H9 (cell line): ENCODE results near the gene SLC33A1. TPM values are rescaled to one million over a fixed set of nuclear protein-coding genes. Genes with fewer than 3 reads are reported as not detected.

Experiments
- DNase-seq: peaks from one replicate; pipeline ENCODE4 v3.0.0-alpha.2; 2017
- H2AFZ ChIP-seq: one replicate; pipeline ENCODE4 v1.6.1; 2013; ENCODE audit warnings: mild to moderate bottlenecking, low read length, control low read depth, moderate library complexity
- H2AK5ac ChIP-seq: 2 replicates; pipeline ENCODE4 v1.6.1; 2013; ENCODE audit warnings: low read length, control low read depth, mixed read lengths; ENCODE audit not compliant: insufficient read length
- H2BK120ac ChIP-seq: one replicate; pipeline ENCODE4 v1.6.1; 2013; ENCODE audit warnings: low read depth, mild to moderate bottlenecking, low read length, control low read depth, inconsistent platforms; ENCODE audit not compliant: poor library complexity, severe bottlenecking
- H2BK12ac ChIP-seq: 2 replicates; pipeline ENCODE4 v1.6.1; 2013; ENCODE audit warnings: low read length, control low read depth, mixed read lengths, low read depth; ENCODE audit not compliant: insufficient read length
- H2BK15ac ChIP-seq: 2 replicates; pipeline ENCODE4 v1.6.1; 2013; ENCODE audit warnings: low read depth, low read length, control low read depth
- H2BK20ac ChIP-seq: one replicate; pipeline ENCODE4 v1.6.1; 2013; ENCODE audit warnings: low read depth, mild to moderate bottlenecking, low read length, control low read depth, inconsistent platforms; ENCODE audit not compliant: poor library complexity, severe bottlenecking
- H2BK5ac ChIP-seq: 2 replicates; pipeline ENCODE4 v1.6.1; 2013; ENCODE audit warnings: low read length, control low read depth, mixed read lengths; ENCODE audit not compliant: insufficient read length
- H3K14ac ChIP-seq: 2 replicates; pipeline ENCODE4 v1.6.1; 2013; ENCODE audit warnings: low read length, control low read depth; ENCODE audit not compliant: insufficient read depth
- H3K18ac ChIP-seq: 2 replicates; pipeline ENCODE4 v1.6.1; 2013; ENCODE audit warnings: low read depth, mild to moderate bottlenecking, mixed read lengths, low read length, control low read depth; ENCODE audit not compliant: insufficient read length
- H3K23ac ChIP-seq: 2 replicates; pipeline ENCODE4 v1.6.1; 2013; ENCODE audit warnings: low read length, control low read depth, mixed read lengths, low read depth; ENCODE audit not compliant: insufficient read length
- H3K23me2 ChIP-seq: 2 replicates; pipeline ENCODE4 v1.6.1; 2013; ENCODE audit warnings: low read depth, mild to moderate bottlenecking, mixed read lengths, low read length, control low read depth; ENCODE audit not compliant: insufficient read length, poor library complexity, severe bottlenecking
- H3K27ac ChIP-seq: 2 replicates; pipeline ENCODE4 v1.5.1; 2013; ENCODE audit warnings: low read length, control low read depth, mixed read lengths, low read depth; ENCODE audit not compliant: insufficient read length
- H3K27me3 ChIP-seq: 2 replicates; pipeline ENCODE4 v1.6.1; 2013; ENCODE audit warnings: low read length, control low read depth, inconsistent platforms; ENCODE audit not compliant: insufficient read depth
- H3K4ac ChIP-seq: 2 replicates; pipeline ENCODE4 v1.6.1; 2013; ENCODE audit warnings: low read depth, mild to moderate bottlenecking, control low read depth, inconsistent platforms, low read length, moderate library complexity
- H3K4me1 ChIP-seq: 2 replicates; pipeline ENCODE4 v1.6.1; 2013; ENCODE audit warnings: low read length, control low read depth, inconsistent platforms; ENCODE audit not compliant: insufficient read depth
- H3K4me2 ChIP-seq: 2 replicates; pipeline ENCODE4 v1.6.1; 2013; ENCODE audit warnings: low read length, control low read depth, mixed read lengths; ENCODE audit not compliant: insufficient read length, insufficient read depth
- H3K56ac ChIP-seq: 2 replicates; pipeline ENCODE4 v1.6.1; 2013; ENCODE audit warnings: low read depth, mild to moderate bottlenecking, mixed read lengths, low read length, control low read depth; ENCODE audit not compliant: insufficient read length
- H3K79me1 ChIP-seq: 2 replicates; pipeline ENCODE4 v1.6.1; 2013; ENCODE audit warnings: low read depth, mild to moderate bottlenecking, moderate library complexity, low read length, control low read depth, inconsistent platforms; ENCODE audit not compliant: insufficient read depth, poor library complexity, severe bottlenecking
- H3K79me2 ChIP-seq: 2 replicates; pipeline ENCODE4 v1.6.1; 2013; ENCODE audit warnings: low read length, control low read depth, inconsistent platforms; ENCODE audit not compliant: insufficient read depth
- H3K9ac ChIP-seq: 2 replicates; pipeline ENCODE4 v1.6.1; 2013; ENCODE audit warnings: low read length, control low read depth, mixed read lengths; ENCODE audit not compliant: insufficient read length; ENCODE audit errors: extremely low read depth
- H3K9me3 ChIP-seq: one replicate; pipeline ENCODE4 v1.6.1; 2013; ENCODE audit warnings: low read depth, low read length, inconsistent platforms; ENCODE audit not compliant: control insufficient read depth
- H3T11ph ChIP-seq: one replicate; pipeline ENCODE4 v1.6.1; 2013; ENCODE audit warnings: mild to moderate bottlenecking, low read length, control low read depth, inconsistent platforms
- H4K20me1 ChIP-seq: one replicate; pipeline ENCODE4 v1.6.1; 2013; ENCODE audit not compliant: control insufficient read depth, insufficient read length, insufficient read depth
- H4K5ac ChIP-seq: 2 replicates; pipeline ENCODE4 v1.6.1; 2013; ENCODE audit warnings: low read depth, mild to moderate bottlenecking, mixed read lengths, low read length, control low read depth; ENCODE audit not compliant: insufficient read length
- H4K8ac ChIP-seq: replicated peaks from 2 replicates; pipeline ENCODE4 v1.6.1; 2013; ENCODE audit warnings: low read length, control low read depth, mixed read lengths, low read depth; ENCODE audit not compliant: insufficient read length
- H4K91ac ChIP-seq: 2 replicates; pipeline ENCODE4 v1.6.1; 2013; ENCODE audit warnings: low read depth, mild to moderate bottlenecking, moderate library complexity, mixed read lengths, low read length, control low read depth; ENCODE audit not compliant: insufficient read length
- H3K27ac Mint-ChIP-seq, 3 experiments: 2 replicates in 2 of 3; 3 replicates in 1 of 3; pipeline ENCODE4 v1.8.0; 2020 to 2021; ENCODE audit warnings: mixed read lengths in 3 of 3, mild to moderate bottlenecking in 1 of 3, moderate library complexity in 1 of 3
- H3K27me3 Mint-ChIP-seq: 2 replicates; pipeline ENCODE4 v1.8.0; 2021; ENCODE audit warnings: low read depth, mild to moderate bottlenecking, moderate library complexity, mixed read lengths
- H3K36me3 Mint-ChIP-seq, 3 experiments: 2 replicates in 2 of 3; 3 replicates in 1 of 3; pipeline ENCODE4 v1.8.0; 2020 to 2021; ENCODE audit warnings: low read depth in 3 of 3, mixed read lengths in 3 of 3; ENCODE audit not compliant: insufficient read depth in 1 of 3
- H3K4me1 Mint-ChIP-seq, 2 experiments: 2 replicates each; pipeline ENCODE4 v1.8.0; 2020; ENCODE audit warnings: mixed read lengths in 2 of 2
- H3K4me3 Mint-ChIP-seq, 2 experiments: 2 replicates in 1 of 2; 3 replicates in 1 of 2; pipeline ENCODE4 v1.8.0; 2020 to 2021; ENCODE audit warnings: mild to moderate bottlenecking in 2 of 2, mixed read lengths in 2 of 2, moderate library complexity in 1 of 2
- H3K9me3 Mint-ChIP-seq, 2 experiments: 2 replicates in 1 of 2; 3 replicates in 1 of 2; pipeline ENCODE4 v1.8.0; 2020; ENCODE audit warnings: mild to moderate bottlenecking in 2 of 2, mixed read lengths in 2 of 2, moderate library complexity in 1 of 2
- CTCF ChIP-seq: fragments of 200-600 bp; sonication (generic); conservative IDR thresholded peaks from 3 replicates; pipeline ENCODE4 v1.8.0; 2021; ENCODE audit warnings: antibody characterized with exemption, mild to moderate bottlenecking
- WGBS: extraction: QIAGEN DNeasy Blood & Tissue Kit; methylation state at CpG from one replicate; pipeline ENCODE4 v1.1.7; 2013; ENCODE audit warnings: missing lambda C conversion rate, low lambda C conversion rate, mixed read lengths; ENCODE audit not compliant: insufficient read length; ENCODE audit errors: extremely low coverage; 5-methylcytosine and 5-hydroxymethylcytosine counted together
- total RNA-seq: library from RNA; stranded (reverse); gene quantifications from 2 replicates; pipeline ENCODE4 v1.2.1, GENCODE V29; 2021

Gene SLC33A1
- total RNA-seq, 1 experiment from 2014 or later = 15.0 TPM

GRCh38 chr3:155895379-155895900, 41.2 kb upstream of the SLC33A1 start:
- TF ChIP-seq CTCF = no peak
- no peak overlapping the region for H3K27ac ChIP-seq
- H3K4me1 Mint-ChIP-seq = peaks cover 5 to 7% of the 10 kb centered on the region in 2 experiments; a peak in 3 of 4 replicates
- H4K5ac ChIP-seq = no peak overlapping the region
- no peak overlapping the region for H3K4me2 ChIP-seq
- no peaks in the 10 kb centered on the region for H3K9me3 ChIP-seq
- H3K23me2 ChIP-seq = no peaks in the 10 kb centered on the region
- H3K4me3 Mint-ChIP-seq = no peak overlapping the region
- H2BK20ac ChIP-seq = no peak overlapping the region
- H4K20me1 ChIP-seq = no peaks in the 10 kb centered on the region
- H2BK120ac ChIP-seq = no peak overlapping the region
- no peak overlapping the region for H3K23ac ChIP-seq
- no peak overlapping the region for H3T11ph ChIP-seq
- no peak overlapping the region for H3K9ac ChIP-seq
- H3K4me1 ChIP-seq = no peaks in the 10 kb centered on the region; the same call in 1 of the 2 replicates
- no peak overlapping the region for H3K56ac ChIP-seq
- H2BK15ac ChIP-seq = no peak overlapping the region
- no peaks in the 10 kb centered on the region for H3K27me3 Mint-ChIP-seq
- DNase-seq = no peak
- no peaks in the 10 kb centered on the region for H3K27me3 ChIP-seq
- no peak overlapping the region for H2BK12ac ChIP-seq
- H3K79me2 ChIP-seq = peaks cover 5% of the 10 kb centered on the region; the same call in 1 of the 2 replicates
- peaks cover 23 to 60% (median 52%) of the 10 kb centered on the region in 3 experiments; a peak in 6 of 7 replicates for H3K36me3 Mint-ChIP-seq
- H4K91ac ChIP-seq = no peak overlapping the region
- H3K14ac ChIP-seq = no peak overlapping the region
- H2AFZ ChIP-seq = no peak overlapping the region
- H2AK5ac ChIP-seq = no peak overlapping the region
- no peak overlapping the region for H3K27ac Mint-ChIP-seq
- H3K4ac ChIP-seq = no peak overlapping the region
- H3K79me1 ChIP-seq = peaks cover 7% of the 10 kb centered on the region
- no peaks in the 10 kb centered on the region for H3K9me3 Mint-ChIP-seq
- WGBS = no CpG with 5 or more reads among the region's 7 CpGs
- no peak overlapping the region for H4K8ac ChIP-seq
- no peak overlapping the region for H3K18ac ChIP-seq
- no peak overlapping the region for H2BK5ac ChIP-seq
